HG03280 (cell line): ENCODE data around the gene MAP4.
"Not testable (repeated sequence)": the region's sequence is repeated elsewhere in the genome, so short reads cannot be mapped to it uniquely, and the experiment has no call there.

Experiments
- ATAC-seq: cut with Tn5 transposase; IDR thresholded peaks from one replicate; pipeline ENCODE4 v1.9.1; 2021; ENCODE audit warnings: mild to moderate bottlenecking, moderate library complexity; ENCODE audit not compliant: unreplicated experiment

The MAP4 gene, protein sequence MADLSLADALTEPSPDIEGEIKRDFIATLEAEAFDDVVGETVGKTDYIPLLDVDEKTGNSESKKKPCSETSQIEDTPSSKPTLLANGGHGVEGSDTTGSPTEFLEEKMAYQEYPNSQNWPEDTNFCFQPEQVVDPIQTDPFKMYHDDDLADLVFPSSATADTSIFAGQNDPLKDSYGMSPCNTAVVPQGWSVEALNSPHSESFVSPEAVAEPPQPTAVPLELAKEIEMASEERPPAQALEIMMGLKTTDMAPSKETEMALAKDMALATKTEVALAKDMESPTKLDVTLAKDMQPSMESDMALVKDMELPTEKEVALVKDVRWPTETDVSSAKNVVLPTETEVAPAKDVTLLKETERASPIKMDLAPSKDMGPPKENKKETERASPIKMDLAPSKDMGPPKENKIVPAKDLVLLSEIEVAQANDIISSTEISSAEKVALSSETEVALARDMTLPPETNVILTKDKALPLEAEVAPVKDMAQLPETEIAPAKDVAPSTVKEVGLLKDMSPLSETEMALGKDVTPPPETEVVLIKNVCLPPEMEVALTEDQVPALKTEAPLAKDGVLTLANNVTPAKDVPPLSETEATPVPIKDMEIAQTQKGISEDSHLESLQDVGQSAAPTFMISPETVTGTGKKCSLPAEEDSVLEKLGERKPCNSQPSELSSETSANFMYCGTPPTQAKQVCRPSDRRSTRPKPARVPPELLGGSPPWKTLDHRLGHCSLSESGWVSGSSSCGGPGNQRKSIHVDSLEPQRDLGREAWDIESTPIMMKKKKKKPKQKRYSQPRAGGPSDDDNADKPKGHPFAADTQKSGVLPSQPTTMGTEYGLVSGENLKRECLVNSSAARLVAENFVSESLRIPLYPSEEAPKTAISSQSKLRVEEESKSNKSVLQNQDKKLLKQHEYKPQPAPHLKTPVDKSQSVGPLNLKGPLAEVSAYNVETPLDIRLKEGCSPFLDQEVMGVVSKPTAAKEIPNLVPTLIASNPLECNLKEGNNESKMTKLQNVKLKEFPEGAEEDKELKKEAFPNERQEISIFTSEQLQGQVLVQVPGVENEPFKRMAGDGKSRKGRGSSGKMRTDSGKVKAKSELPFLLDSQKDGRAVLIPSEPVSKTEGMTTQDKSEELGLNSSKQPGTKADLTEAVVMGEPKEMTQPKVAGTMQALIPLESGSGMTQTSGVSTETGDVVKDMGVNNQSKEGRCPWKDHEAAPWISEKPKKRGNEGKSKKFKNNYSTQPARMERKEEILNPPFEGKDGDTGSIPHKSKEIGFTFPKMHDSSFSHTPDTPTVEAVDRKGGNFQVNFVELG (N-terminal part only)

DNA sequence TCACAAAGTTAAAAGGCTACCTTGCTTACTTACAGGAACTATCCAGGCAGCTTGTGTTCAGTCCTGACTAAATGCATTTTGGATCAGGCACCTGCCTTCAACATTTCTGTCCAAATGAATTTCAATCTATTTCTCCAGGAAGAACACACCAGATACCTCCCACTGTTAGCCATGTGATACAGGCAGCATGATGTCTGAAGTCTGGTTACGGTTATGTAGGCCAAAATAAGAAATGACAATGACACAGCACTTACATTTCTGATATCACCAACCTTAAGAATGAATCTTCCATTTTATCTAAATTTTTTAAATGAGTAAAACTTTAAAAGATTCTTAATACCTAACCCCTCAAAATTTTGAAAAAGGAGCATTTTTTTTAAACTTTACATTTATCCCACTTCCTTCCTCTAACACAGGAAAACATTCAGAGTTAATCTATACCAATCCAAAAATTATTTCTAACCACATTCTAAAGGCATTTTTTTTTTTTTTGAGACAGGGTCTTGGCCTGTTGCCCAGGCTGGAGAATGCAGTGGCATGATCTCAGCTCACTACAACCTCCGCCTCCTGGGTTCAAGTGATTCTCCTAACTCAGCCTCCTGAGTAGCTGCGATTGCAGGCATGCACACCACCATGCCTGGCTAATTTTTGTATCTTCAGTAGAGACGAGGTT is at the start of gene MAP4:
Gene MAP4, minus strand, starts transcription at position 116 of the 673 bp plus-strand sequence. CDS start 17,556 bp downstream, outside the sequence.
- ATAC-seq: no peak

DNA sequence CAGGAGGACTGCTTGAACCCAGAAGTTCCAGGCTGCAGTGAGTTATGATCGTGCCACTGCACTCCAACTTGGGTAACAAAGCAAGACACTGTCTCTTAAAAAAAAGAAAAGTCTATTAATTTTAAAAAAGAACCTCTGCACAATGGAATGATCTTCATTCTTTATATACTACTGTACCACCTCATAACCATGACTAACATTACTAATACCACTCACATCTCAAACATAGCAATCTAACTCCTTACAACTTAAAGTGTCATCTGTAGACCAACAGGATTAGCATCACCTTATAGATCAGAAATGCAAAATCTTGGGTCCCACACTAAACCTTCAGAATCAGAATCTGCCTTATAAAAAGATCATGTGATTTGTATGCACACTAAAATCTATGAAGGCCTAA is 48.8 kb upstream of the MAP4 start:
- no peak for ATAC-seq

DNA sequence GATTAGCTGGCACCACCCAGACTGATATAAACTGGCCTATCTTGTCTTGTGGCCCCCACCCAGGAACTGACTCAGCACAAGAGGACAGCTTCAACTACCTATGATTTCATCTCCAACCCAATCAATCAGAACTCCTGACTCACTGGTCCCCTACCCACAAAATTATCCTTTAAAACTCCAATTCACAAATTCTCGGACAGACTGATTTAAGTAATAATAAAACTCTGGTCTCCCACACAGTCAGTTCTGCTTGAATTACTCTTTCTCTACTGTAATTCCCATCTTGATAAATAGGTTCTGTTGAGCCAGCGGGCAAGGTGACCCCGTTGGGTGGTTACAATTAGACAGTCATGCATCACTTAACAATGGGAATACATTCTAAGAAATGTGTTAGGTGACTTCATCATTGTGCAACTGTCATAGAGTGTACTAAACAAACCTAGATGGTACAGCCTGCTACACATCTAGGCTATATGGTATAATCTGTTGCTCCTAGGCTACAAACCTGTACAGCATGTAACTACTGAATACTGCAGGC is 48.1 kb upstream of the MAP4 start:
- ATAC-seq: no peak

DNA sequence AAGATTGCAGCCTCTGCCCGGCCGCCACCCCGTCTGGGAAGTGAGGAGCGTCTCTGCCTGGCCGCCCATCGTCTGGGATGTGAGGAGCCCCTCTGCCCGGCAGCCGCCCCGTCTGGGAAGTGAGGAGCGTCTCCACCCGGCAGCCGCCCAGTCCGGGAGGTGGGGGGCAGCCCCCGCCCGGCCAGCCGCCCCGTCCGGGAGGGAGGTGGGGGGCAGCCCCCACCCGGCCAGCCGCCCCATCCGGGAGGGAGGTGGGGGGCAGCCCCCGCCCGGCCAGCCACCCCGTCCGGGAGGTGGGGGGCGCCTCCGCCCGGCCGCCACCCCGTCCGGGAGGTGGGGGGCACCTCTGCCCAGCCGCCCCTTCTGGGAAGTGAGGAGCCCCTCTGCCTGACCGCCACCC is 45.4 kb upstream of the MAP4 start:
- ATAC-seq: not testable (repeated sequence)

DNA sequence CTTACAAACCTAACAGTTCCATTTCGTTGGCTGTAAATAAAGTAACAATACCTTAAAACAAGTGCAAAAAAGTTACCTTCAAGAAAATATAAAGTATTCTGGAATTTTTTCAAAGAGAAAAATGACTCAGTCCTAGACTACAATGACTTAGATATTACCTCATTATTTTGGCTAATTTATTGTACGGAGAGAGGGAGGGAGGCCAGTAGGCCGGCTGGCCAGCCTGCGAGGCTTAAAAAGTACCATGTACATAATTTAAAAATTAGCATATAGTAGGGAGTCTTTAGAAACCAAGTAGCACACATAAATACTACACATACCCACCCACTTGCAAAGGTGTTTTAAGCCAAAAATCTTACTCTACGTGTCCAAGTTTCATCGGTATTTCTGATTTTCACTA is 41.9 kb upstream of the MAP4 start:
- no peak for ATAC-seq

DNA sequence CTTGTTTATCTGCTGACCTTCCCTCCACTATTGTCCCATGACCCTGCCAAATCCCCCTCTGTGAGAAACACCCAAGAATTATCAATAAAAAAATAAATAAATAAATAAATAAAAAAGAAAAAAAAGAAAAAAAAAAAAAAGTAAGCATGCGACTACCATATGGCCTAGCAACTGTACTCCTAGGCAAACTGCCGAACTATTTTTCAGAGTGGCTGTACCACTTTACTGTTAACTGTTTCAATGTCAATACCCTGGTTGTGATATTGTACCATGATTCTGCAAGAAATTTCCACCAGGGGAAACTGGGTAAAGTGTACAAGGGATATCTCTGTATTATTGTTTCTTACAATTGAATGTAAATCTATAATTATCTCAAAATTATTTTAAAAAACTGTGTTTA is 41.3 kb upstream of the MAP4 start:
- ATAC-seq: no peak

DNA sequence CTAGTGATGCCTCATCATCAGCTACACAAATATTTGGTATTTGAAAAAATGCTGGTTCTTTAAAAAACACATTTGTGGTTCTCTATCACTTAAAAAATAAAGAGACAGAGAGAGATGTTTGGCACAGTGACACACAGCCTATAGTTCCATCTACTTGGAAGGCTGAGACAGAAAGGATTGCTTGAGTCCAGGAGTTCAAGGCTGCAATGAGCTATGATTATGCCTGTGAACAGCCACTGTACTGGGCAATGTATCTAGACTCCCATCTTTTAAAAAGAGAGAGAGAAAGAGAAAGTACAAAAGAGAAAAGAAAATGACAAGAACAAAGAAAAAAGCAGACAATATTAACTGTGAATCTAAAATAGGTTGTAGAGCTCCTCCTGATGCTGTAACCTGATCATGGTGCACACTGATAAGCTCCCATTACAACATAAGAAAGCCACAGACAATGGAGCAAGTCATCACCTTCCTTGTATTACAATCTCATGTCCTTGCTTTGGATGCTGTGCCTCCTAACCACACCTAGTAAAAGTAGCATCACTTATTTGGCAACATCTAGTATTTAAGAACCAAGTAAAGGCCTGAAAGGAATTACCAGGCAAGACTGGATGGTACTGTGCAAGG is 31.7 kb upstream of the MAP4 start:
- no peak for ATAC-seq

DNA sequence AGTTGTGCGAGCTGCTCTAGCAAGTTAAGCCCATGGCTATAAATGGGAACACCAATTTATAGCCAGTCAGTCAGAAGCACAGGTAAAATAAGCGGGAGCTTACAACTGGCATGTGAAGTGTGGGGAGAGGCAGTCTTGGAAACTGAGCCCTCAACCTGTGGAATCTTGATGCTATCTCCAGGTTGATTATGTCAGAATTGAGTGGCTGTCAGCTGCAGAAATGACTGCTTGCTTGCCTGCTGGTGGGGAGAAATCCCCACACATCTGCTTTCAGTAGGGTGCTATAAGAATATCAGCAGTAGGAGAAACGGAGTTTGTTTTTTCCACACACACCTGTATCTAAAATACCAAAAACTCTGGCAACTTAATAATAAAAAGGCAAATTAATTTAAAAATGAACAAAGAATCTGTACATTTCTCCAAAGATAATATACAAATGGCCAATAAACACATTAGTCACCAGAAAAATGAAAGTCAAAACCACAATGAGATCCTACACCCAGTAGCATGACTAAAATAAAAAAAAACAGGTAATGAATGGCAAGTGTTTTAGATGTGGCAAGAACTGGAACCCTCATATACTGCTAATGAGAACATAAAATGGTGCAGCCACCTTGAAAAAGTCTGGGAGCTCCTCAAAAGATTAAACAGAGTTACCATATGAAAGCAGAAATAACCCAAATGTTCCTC is 26.0 kb upstream of the MAP4 start:
- ATAC-seq: no peak

DNA sequence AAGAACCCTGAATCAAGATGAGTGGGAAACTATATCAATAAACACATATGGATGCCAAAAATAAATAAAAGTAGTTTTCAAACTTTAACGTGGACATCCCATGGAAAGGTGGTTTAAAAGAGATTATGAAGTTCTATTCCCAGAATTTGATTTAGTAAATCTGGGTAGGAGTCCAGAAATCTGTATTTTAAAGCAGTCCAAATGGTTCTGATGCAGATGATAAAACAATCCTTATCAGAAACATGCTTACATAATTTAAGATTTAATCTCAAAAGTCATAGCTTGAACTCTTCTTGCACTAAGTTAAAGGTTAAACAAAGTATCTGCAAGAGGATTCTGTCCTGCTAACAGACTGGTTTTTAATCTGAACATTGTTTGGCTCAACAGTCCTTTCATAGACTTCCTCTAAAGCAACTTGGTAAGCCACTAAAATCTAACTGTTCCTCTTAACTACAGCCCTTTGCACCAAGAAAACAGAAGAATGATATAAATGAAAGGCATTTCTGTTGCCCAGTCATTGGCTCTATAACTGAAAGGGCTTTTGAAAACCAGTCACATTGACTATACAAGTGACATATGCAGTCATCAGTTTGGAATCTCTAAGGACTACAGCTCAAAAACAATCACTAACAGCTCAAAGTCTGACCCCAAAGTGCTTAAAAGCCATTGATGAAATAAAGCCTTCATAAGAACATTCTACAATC is 23.4 kb upstream of the MAP4 start:
- no peak for ATAC-seq

DNA sequence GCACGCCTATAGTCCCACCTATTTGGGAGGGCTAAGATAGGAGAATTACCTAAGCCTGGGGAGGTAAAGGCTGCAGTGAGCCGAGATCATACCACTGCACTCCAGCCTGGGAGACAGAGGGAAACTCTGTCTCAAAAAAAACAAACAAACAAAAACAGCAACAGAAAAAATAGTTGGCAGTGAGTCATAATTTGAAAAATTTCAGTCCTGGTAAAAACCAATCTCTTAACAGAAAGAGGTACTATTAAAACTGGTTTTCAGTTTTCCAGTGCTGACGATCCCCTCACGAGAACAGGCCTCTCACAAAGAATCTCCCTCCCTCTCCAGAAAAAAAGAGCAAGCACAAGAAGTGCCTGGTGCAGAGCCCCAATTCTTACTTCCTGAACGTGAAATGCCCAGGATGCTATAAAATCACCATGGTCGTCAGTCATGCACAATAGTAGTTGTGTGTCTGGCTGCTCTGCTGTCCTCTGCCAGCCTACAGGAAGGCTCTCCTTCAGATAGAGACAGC is 22.8 kb upstream of the MAP4 start:
- ATAC-seq: no peak

DNA sequence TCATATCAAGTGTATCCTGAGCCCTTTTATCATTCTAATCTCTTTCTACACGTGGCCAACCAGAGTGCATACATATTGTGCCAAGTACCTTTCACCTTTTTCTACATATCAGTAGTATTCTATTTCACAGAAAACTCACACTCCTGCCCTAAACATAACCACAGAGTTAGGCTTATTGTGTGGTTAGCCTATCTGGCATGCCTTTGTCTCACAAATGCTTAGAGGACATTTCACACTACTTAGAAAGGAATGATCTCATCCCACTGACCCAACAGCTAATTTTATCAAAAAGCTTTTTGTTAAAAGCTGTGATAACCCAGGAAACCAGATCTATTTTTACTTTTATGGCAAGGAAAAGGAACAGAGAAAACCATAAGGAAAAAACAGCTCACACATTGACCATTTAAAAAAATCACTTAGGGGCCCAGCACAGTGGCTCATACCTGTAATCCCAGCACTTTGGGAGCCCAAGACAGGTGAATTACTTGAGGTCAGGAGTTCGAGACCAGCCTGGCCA is 17.8 kb upstream of the MAP4 start:
- ATAC-seq: no peak

DNA sequence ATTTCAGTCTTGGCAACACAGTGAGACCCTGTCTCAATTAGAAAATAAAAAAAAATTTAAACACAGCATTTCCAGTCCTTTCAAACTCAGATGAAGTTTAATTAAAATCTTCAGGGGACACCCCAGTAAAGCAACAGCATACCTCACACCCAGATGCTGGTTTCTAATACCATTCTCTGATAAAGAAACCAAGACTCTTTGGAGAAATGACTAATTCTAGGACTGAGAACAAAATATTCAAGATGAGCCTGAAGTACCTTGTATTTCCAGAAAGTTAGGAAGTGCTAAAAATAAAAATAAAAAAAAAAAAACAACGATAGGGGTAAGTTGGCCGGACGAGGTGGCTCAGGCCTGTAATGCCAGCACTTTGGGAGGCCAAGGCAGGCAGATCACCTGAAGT is 14.0 kb upstream of the MAP4 start:
- ATAC-seq: no peak

DNA sequence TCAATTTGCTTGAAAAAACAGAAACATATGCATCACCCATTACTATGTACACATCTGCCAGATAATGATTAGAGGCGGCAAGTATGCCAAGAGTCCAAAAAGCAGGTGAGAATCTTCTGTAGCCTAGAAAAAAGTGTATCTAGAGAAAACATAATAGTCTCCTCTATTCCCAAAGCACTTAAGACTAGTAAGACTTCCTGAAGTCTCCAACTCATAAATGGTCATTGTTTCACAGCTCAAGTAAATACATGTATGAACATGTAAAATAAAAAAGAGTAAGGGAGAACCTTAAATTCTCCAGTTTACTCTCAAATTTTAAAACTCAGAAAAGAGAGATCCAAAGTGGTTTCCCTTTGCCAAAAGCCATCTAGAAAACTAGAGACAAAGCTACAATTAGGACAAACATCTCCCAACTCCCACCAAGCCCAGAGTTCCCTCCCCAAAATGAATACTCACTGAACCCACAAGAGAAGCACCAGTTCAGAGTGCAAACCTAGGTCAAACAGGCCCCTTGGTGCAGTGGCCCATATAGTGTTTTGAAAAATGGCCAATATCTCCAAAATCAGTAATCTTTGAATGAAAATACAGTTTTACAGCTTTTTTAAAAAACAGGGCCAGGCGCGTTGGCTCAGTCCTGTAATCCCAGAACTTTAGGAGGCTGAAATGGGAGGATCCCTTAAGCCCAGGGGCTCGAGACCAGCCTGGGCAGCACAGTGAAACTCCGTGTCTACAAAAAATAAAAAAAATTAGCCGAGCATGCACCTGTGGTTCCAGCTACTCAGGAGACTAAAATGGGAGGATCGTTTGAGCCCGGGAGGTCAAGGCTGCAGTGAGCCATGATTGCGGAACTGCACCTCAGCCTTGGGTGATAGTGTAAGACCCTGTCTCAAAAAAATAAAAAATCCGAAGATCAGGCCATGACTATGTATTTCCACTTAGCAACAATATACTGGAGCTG is 11.0 kb upstream of the MAP4 start:
- no peak for ATAC-seq

DNA sequence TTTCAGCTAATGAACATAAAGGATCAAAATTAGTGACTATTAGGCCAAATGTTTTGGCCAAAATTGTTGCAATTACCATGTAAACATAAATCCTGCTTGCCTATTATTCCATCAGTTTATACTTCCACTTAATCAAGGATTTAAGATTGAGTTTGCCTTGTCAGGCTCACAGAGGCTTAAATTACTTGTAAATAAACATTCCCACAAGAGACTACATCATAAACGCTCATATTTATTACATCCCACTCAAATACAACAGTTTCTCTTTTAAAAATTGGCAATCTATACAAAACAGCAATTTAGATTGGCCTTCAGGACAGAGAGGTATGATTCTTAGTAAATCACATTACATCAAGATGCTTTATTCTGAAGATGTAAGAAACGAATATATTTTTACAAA is 9.9 kb upstream of the MAP4 start:
- no peak for ATAC-seq

DNA sequence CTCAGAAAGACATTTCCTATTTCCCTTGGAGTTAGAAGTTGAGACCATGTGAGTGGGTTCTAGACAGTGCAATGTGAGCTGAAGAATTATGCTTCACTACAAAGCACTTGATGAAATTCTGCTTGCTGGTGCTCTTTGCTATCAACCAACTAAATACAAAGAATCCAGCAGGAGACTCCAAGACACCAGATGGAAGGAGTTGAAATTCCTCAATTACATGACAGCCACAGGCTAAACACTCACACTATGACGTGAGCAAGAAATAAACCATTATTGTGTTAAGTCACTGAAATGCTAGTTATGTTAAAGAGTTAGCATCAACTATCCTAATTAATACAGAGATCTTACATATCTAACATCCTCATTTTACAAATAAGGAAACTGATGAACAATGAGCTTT is 8.2 kb upstream of the MAP4 start:
- no peak for ATAC-seq

DNA sequence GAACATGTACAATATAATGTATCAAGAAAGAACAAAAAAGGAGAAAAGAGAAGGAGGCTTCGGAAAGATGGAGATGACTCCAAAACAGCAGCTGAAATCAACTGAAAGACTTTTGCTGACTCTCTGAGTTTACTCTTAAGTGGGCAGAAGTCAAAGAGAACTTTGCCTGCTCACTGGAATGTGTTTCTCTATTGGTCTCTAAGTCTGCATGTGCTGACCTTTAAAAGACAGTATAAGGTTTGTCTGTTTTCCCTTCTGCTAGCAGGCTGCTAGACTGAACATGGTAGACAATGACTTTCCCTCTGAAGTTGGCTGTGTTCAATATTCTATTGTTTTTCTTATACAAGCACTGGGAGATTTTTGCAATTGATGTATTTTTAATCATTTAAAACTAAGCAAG is 7.2 kb upstream of the MAP4 start:
- no peak for ATAC-seq

DNA sequence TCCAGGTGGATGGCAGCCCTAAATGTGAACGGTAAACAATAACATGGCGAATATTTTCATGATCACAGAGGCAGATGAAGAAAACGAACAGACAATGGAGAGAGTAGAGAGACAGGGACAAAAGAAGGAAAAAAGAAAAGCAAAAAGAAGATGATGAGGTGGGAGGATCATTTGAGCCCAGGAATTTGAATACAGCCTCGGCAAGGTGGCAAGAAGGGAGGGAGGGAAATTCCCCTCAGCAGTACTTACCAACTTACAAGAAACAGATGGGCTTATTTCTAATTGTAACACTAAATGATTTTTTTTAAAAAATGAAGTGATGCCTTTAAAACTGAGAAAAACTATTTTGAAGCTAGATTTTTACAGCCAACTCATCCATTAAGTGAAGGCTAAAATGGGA is 6.0 kb upstream of the MAP4 start:
- no peak for ATAC-seq
